Stimulated activated CD4-positive, alpha-beta T cell treated with anti-CD3 and anti-CD28 coated beads, Interleukin-15, amount 100 ng/mL, for 24 hours (primary cell): ENCODE results near the gene FCGR3B.
"Not testable (repeated sequence)": the region's sequence is repeated elsewhere in the genome, so short reads cannot be mapped to it uniquely, and the experiment has no call there.

Source experiments
- DNase-seq: peaks from one replicate; pipeline ENCODE4 v3.0.0-alpha.2; 2020

FCGR3B gene

GRCh38 chr1:161631076-161631475 lies at the start of gene FCGR3B:
FCGR3B (minus strand) TSS chr1:161631176; CDS start chr1:161631094, 82 bp downstream.
- no peak for DNase-seq

- DNase-seq: no peak
Observed at GRCh38 chr1:161678500-161678899, 47.5 kb upstream of the FCGR3B start.

- DNase-seq: no peak
Observed at GRCh38 chr1:161676958-161677689, 46.1 kb upstream of the FCGR3B start.

GRCh38 chr1:161676441-161676840 lies 45.5 kb upstream of the FCGR3B start:
- DNase-seq: no peak

GRCh38 chr1:161674908-161675307 lies 43.9 kb upstream of the FCGR3B start:
- not testable (repeated sequence) for DNase-seq

GRCh38 chr1:161674447-161674846 lies 43.5 kb upstream of the FCGR3B start:
- DNase-seq: not testable (repeated sequence)

- not testable (repeated sequence) for DNase-seq
Observed at GRCh38 chr1:161673437-161673836, 42.5 kb upstream of the FCGR3B start.

GRCh38 chr1:161671045-161672020 lies 40.4 kb upstream of the FCGR3B start:
- DNase-seq: peak; percentile 14

- not testable (repeated sequence) for DNase-seq
Observed at GRCh38 chr1:161664689-161665088, 33.7 kb upstream of the FCGR3B start.

GRCh38 chr1:161663569-161663968 lies 32.6 kb upstream of the FCGR3B start:
- not testable (repeated sequence) for DNase-seq

GRCh38 chr1:161662684-161663339 lies 31.8 kb upstream of the FCGR3B start, which contains the start of gene FCGR2B:
FCGR2B (plus strand) TSS chr1:161663143; CDS start chr1:161663242, 99 bp downstream.
- DNase-seq: not testable (repeated sequence)

GRCh38 chr1:161661660-161662311 lies 30.8 kb upstream of the FCGR3B start:
- DNase-seq: not testable (repeated sequence)

GRCh38 chr1:161658524-161658923 lies 27.5 kb upstream of the FCGR3B start:
- DNase-seq: not testable (repeated sequence)

- DNase-seq: not testable (repeated sequence)
Observed at GRCh38 chr1:161653971-161654370, 23.0 kb upstream of the FCGR3B start.

- DNase-seq: not testable (repeated sequence)
Observed at GRCh38 chr1:161653541-161653940, 22.6 kb upstream of the FCGR3B start.

- not testable (repeated sequence) for DNase-seq
Observed at GRCh38 chr1:161647507-161648360, 16.8 kb upstream of the FCGR3B start.

- DNase-seq: not testable (repeated sequence)
Observed at GRCh38 chr1:161644855-161645254, 13.9 kb upstream of the FCGR3B start.

- not testable (repeated sequence) for DNase-seq
Observed at GRCh38 chr1:161643481-161644208, 12.7 kb upstream of the FCGR3B start.

GRCh38 chr1:161642697-161643096 lies 11.7 kb upstream of the FCGR3B start:
- DNase-seq: not testable (repeated sequence)

GRCh38 chr1:161639203-161639602 lies 8.2 kb upstream of the FCGR3B start:
- DNase-seq: not testable (repeated sequence)
